ENCODE results near the gene MTA3.

Gene MTA3

DNA sequence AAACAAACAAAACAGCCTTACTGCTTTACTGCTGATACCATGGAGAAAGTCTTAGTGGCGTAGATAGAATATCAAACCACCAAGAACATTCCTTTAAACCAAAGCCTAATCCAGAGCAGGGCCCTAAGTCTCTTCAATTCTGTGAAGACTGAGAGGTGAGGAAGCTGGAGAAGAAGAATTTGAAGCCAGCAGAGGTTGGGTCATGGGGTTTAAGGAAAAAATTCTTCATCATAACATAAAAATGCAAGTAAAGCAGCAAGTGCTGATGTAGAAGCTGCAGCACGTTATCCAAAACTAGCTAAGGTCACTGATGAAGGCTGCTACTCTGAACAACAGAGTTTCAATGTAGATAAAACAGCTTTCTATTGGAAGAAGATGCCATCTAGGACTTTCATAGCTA, 77.1 kb downstream of the MTA3 start:
- H3K4me3 ChIP-seq (replicated peaks in 1 of 2; ENCODE audit: low read depth in 2 of 2, low read length in 2 of 2) = no peak overlapping the region
- TF ChIP-seq, protein P1, sequence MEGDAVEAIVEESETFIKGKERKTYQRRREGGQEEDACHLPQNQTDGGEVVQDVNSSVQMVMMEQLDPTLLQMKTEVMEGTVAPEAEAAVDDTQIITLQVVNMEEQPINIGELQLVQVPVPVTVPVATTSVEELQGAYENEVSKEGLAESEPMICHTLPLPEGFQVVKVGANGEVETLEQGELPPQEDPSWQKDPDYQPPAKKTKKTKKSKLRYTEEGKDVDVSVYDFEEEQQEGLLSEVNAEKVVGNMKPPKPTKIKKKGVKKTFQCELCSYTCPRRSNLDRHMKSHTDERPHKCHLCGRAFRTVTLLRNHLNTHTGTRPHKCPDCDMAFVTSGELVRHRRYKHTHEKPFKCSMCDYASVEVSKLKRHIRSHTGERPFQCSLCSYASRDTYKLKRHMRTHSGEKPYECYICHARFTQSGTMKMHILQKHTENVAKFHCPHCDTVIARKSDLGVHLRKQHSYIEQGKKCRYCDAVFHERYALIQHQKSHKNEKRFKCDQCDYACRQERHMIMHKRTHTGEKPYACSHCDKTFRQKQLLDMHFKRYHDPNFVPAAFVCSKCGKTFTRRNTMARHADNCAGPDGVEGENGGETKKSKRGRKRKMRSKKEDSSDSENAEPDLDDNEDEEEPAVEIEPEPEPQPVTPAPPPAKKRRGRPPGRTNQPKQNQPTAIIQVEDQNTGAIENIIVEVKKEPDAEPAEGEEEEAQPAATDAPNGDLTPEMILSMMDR (IDR thresholded peaks at IDR 0.05; ENCODE audit: low read depth, low read length) = no peak
- no peak for DNase-seq (ENCODE audit: low read depth in 2 of 2)

DNA sequence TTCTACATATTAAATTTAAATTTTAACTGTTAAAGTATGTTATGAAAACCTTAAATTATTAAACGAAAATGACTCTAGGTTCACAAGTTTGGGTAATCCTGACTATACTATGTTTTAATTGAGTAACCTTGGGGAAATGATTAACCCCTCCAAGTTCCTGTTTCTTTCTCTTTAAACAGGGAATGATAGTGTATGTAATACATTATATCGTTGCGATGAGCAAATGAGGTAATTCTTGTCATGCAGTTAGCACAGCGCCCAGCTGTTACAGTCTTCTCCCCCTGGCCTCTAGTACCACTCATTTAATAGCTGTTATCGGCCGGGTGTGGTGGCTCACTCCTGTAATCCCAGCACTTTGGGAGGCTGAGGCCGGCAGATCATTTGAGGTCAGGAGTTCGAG, 80.4 kb downstream of the MTA3 start:
- H3K4me3 ChIP-seq (replicated peaks in 1 of 2; ENCODE audit: low read depth in 2 of 2, low read length in 2 of 2) = no peak overlapping the region
- TF ChIP-seq, protein P1 (IDR thresholded peaks at IDR 0.05; ENCODE audit: low read depth, low read length) = no peak
- no peak for DNase-seq (ENCODE audit: low read depth in 2 of 2)

- TF ChIP-seq, protein P1 (IDR thresholded peaks at IDR 0.05; ENCODE audit: low read depth, low read length) = no peak
- peak in 1 of 2 donors; percentile 9 for DNase-seq (ENCODE audit: low read depth in 2 of 2)
- no peak overlapping the region for H3K4me3 ChIP-seq (replicated peaks in 1 of 2; ENCODE audit: low read depth in 2 of 2, low read length in 2 of 2)
Observed at GRCh38 chr2:42651057-42651456, 82.6 kb downstream of the MTA3 start.

DNA sequence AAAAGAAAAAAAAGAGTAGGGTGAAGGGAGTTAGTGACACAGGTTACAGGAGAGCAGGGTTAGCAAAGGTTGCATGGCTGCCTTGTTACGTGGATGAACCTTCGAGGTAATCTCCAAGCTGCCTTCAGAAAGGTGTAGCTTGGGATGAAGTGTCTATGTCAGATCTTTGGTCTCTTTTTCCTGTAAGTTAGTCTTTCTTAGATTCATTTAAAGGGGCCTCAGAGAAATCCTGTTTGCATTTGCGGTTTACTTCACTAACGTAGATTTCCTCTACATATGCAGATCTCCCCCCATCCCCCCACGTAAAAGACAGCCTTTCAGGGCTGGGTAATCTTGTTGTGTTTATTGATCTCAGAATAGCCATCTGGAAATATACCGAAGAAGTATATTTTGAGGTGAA, 83.7 kb downstream of the MTA3 start:
- TF ChIP-seq, protein P1 (IDR thresholded peaks at IDR 0.05; ENCODE audit: low read depth, low read length) = no peak
- no peak for DNase-seq (ENCODE audit: low read depth in 2 of 2)
- H3K4me3 ChIP-seq (replicated peaks in 1 of 2; ENCODE audit: low read depth in 2 of 2, low read length in 2 of 2) = no peak overlapping the region

GRCh38 chr2:42653039-42653438, 84.6 kb downstream of the MTA3 start:
- no peak overlapping the region for H3K4me3 ChIP-seq (replicated peaks in 1 of 2; ENCODE audit: low read depth in 2 of 2, low read length in 2 of 2)
- DNase-seq (ENCODE audit: low read depth in 2 of 2) = no peak
- TF ChIP-seq, protein P1 (IDR thresholded peaks at IDR 0.05; ENCODE audit: low read depth, low read length) = no peak

DNA sequence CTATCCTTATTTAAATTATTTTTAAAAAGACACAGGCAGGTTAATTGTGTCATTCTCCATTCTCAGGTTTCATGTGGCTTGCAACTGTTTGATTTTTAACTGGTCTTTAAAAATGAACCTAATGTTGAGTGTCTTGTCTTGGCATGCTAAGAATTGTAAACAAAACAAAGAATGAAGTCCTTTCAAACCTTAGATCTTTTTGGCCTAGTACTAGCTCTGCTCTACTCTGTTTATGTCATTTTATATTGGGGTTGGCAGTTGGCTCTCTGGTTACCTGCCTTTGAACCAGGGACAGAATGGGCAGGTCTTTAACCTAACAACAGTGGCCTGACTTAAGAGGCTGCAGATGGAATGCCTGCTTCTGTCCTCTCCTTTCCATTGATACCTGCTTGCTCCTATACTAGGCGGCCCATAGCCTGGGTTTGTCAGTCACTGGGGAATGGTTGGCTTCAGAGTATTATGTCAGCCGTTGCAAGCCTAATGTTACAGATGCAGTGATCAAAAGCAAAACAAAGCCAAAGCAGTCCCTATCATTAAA, 85.5 kb downstream of the MTA3 start:
- TF ChIP-seq, protein P1 (IDR thresholded peaks at IDR 0.05; ENCODE audit: low read depth, low read length) = no peak
- H3K4me3 ChIP-seq (replicated peaks in 1 of 2; ENCODE audit: low read depth in 2 of 2, low read length in 2 of 2) = no peak overlapping the region
- no peak for DNase-seq (ENCODE audit: low read depth in 2 of 2)

GRCh38 chr2:42658306-42658705, 89.9 kb downstream of the MTA3 start:
- H3K4me3 ChIP-seq (replicated peaks in 1 of 2; ENCODE audit: low read depth in 2 of 2, low read length in 2 of 2) = no peak overlapping the region
- no peak for DNase-seq (ENCODE audit: low read depth in 2 of 2)
- TF ChIP-seq, protein P1 (IDR thresholded peaks at IDR 0.05; ENCODE audit: low read depth, low read length) = no peak

Measured in cardiac fibroblast (primary cell).